Endometrial microvascular endothelial cells (primary cell): ENCODE results near the gene C1orf52. TPM values are rescaled to one million over a fixed set of nuclear protein-coding genes. Genes with fewer than 3 reads are reported as not detected.
"Not testable (repeated sequence)": the region's sequence is repeated elsewhere in the genome, so short reads cannot be mapped to it uniquely, and the experiment has no call there.

Experiments
- in situ Hi-C: cut with HindIII; loops from 2 replicates; pipeline ENCODE4 v1.10.0; 2017; ENCODE audit warnings: low sequenced_read_pairs, low pct_unique_long_range_greater_than_20kb; ENCODE audit errors: inconsistent ontology term
- total RNA-seq: library from RNA; depleted of rRNA; stranded (reverse); fragments of >200 nt; gene quantifications from one replicate; pipeline ENCODE4 v1.2.3, GENCODE V29; 2015; ENCODE audit errors: inconsistent ontology term

The C1orf52 gene
- total RNA-seq, 1 donor from 2014 or later = 35.2 TPM

DNA sequence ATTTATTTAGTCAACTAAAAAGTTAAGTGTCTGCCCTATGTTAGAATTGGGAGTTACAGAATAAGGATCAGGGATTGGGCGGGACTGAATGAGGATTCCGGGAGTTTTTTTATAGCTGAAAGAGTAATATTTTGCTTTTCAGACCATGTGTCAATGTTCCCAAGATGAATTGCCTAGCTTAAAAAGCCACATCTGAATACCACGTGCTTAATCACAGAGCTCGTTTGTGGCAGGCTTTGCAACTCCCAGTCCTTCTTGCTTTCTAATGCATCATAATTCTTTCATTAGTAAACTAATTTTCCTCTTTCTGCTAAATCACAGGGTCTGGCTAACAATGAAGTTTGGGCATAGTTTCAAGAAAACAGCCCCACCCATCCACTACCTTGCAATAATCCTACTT is 21.2 kb upstream of the C1orf52 start:
- in situ Hi-C loops = no loop called here

DNA sequence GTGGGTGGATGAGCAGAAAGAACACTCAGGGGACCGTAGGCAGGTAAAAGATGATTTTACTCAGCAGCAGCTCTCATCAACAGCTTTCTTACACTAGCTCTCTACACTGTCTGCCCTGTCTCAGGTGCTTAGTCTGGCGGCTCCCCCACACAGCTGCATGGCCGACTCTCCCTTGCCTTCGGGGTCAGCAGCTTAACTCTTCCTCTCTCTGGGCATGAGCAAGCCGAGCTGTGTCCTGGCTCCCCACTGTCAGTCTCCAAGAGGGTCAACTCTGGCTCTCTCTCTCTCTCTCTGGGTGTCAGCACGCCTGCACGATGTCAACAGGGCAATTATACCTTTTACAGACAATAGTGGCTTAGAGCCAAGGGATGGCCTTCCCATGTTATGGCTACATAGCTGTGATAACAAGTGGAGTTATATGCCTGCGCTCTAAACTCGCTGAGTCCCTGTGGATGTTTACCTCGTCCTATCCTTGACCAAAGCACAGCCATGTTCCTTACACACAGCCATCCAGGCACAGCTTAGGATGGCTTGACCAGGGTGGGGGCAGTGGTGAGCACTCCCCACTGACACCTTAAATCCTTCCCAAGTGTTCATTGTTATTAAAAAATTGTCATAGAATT is 20.1 kb upstream of the C1orf52 start:
- in situ Hi-C loops = no loop called here

DNA sequence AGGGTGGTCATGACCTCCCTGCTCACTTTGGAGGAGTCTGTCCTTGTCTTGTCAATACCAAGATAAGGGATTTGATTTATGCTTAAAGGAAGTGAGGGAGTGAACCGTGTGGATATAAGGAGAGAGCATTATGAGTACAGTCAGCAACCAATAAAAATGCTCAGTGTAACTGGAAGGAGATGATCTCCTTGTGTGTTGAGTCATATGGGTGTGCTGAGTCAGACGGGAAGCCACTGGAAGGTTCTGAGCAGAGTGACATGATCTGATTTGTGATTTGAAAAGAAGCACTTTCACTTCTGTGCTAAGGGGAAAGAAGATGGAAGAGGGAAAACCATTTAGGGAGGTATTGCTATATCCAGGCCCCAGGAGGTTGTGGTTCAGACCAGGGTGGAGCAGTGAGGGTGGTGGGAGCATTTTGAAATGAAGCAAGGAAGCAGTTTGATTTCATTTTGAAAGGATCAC is 19.4 kb upstream of the C1orf52 start:
- in situ Hi-C loops = no loop called here

DNA sequence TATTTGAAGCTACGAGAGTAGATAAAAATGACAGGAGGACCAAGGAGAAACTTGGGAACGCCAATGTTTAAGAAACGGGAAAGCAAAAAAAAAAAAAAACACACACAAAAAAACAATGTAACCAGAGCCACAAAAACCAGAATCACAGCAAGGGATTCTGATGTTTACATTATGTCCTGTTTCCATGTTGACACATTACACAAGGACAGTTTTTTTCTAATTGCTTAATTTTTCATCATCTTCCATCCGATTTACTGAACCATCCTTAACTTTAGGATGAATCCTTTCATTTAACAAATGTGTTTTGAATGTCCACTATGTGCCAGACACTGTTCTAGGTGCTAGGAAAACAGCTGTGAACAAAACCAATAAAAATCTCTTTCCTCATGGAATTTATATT is 18.3 kb upstream of the C1orf52 start:
- in situ Hi-C loops = no loop called here

DNA sequence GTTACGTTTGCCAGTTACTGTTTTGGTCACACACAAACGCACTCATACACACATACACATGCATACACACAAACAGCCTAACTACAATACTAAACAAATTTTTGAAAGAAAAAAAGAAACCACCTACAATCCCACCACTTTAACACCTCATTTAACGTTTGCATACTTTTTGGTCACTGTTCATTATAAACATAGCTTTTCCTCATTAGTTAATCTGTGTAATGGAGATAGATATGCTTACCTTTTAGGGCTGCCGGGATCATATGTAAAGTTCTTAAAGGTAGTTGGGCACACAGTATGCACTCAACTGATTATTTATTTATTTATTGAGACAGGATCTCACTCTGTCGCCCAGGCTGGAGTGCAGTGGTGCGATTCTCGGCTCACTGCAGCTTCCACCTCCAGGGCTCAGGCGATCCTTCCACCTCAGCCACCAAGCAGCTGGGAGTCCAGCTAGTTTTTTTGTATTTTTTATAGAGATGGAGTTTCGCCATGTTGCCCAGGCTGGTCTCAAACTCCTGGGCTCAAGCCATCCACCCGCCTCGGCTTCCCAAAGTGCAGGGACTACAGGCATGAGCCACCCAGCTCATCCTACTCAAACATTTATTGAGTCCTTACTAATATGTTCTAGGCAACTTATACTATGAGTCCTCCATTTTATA is 17.6 kb upstream of the C1orf52 start:
- in situ Hi-C loops = no loop called here

DNA sequence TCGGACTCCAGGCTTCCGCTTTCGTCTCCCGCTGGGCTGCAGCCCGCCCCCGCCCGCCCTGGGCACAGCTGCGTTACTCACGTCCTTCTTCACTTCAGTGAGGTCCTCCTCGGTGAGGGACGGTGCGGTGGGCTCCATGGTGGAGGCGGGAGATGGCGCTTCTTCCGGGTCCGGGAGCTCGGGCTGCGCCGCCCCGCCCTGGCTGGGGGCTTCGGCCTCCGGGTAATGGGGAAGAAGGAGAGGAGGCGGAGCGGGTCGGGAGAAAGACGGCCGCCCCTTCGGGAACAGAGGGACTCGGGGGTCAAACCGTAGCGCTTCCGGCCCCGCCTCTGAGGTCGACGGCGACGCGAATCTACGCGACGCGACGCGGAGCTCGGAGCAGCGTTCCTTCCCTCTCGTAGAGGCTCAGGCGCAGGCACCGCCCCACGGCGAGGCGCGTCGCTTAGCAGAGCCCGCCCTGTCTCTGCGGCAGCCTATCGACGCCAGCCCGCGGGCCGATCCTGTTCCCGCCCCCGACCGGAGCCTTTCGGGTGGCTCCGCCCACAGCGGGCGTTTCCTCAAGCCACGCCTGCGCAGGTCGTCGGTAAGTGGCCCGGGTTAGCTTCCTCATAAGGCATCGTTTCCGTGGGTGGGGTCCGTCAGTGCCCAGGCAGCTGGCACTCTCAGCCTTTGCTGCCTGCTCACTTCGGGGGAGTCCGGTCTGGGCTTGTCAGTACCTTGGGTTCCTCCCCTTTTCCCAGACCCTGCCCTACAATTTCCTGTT is 16.9 kb upstream of the C1orf52 start, which contains the start of gene BCL10:
Gene BCL10 (minus strand): TSS at position 418 of the 763 bp plus-strand sequence. CDS start 280 bp downstream, at position 138.
- in situ Hi-C loops = no loop called here

DNA sequence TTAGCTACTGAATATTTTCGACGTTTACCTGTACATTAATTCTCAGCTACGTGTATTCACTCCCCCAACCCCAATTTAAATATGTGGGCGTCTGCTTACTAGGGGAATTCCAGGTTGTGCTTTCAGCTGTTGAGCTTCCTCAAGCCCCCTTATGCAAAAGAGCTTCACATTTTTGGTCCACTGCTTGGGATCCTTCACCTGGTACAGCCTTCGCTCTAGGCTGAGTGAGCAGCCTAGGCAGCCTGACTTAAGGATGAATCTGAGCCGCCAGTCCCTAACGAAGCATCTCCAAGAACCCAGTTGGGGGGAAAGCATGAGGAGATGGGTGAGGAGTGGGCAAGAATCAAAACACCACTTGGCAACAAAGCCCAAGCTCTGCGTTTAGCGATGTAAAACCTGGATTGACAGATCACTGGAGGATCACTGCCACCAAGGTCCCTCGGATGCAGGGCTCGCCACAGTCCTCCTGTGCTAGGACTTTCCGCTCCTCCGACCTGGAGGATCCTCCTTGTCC is 16.3 kb upstream of the C1orf52 start:
- in situ Hi-C loops = no loop called here

DNA sequence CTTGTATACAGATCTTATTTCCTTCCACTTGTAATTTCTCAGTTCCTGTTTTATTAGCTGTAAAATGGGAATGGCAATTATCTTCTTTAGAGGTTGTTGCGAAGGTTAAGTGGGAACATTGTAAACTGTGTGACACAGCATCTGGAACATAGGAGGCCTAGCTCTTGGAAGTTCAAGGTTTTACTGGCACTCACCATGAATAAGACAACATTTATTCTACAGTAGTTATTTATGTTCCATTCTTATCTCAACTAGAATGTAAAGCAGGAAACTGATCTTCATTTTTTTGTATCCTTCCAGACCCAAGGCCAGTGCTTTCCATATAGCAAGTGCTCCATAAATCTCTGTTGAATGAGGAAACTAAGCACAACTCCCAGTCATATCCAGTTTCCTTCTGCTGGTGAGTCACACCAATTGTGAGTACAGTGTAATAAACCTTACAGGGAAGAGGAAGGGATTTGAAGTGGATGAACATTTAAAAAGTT is 15.5 kb upstream of the C1orf52 start:
- in situ Hi-C loops = no loop called here

DNA sequence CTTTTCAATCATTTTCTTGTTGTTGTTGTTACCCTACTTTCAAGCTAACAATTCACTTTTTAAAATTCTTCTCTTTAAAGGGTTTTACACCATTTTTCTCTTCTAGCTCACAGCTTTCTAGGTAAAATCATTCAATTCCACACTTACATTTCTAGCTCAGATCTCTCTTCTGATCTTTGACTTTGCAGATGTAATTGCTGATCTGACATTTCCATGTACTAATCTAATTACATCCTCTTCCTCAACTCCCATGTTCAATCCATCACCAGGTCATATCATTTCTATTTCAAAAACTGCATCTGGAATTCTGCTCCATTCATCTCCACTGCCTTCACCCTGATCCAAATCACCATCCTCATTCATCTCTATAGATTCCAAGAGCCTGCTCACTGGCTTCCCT is 13.9 kb upstream of the C1orf52 start:
- in situ Hi-C loops = no loop called here

DNA sequence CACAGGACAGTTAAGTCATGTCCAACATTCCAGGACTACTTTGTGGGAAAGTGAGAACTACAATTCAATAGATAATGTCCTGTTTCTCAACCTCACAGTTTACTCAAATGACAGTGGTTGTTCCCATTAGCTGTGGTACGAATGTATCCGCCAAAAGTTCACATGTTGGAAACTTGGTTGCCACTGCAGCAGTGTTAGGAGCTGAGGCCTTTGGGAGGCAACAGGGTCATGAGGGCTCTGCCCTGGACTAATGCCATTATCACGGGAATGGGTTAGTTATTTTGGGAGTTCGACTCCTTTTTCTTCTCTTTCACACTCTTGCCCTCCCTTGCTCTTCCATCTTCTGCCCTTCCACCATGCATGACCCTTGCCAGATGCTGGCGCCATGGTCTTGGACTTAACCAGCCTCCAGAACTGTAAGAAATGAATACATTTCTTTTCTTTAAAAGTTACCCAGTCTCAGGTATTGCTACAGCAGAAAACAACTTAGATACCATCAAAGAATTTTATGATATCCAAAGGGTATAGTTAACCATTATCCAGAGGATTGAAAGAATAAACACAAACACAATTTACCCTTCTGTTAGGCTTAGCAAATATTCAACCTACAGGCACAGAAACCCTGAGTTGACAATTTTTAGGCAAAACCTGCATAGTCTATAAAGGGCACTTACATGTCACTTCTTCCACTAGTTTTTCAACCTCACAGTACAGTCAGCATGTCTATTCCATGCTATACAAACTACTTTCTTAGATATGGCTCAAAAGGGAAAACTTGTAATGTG is 9.5 kb upstream of the C1orf52 start:
- in situ Hi-C loops = no loop called here

DNA sequence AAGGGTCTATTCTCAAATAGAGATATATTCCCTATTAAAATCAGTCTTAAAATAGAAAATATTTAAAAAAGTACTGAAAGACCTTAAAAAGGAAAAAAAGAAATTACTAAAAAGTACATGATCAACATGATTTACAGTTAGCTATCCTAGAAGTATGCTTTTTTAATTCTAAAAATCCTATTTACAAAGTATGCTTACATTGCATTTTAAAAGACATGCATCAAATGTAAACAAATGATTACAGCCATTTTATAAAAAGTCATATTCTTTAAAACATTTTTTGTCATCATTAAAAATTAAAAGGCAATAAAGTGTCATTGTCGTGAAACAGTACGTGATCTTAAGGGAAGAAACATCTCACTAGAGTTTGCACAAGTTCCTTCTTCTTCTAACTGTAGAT is 7.9 kb upstream of the C1orf52 start:
- in situ Hi-C loops = no loop called here

DNA sequence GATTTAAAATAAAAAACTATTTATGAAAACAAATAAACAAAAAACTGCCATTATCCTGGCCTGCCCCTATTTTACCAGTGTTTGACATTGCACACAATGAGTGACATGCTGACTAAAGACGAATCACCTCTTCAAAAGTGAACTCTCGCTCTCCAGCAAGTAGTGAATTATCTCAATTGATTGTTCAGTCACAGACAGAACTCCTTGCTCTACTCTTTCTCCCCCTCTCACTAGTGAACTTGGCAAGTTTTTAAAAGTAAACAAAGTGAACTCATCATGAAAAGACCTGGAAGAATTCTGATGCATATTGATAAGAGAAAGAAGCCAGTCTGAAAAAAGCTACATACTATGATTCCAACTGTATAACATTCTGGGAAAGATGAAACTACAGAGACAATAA is 4.7 kb upstream of the C1orf52 start:
- in situ Hi-C loops = no loop called here

DNA sequence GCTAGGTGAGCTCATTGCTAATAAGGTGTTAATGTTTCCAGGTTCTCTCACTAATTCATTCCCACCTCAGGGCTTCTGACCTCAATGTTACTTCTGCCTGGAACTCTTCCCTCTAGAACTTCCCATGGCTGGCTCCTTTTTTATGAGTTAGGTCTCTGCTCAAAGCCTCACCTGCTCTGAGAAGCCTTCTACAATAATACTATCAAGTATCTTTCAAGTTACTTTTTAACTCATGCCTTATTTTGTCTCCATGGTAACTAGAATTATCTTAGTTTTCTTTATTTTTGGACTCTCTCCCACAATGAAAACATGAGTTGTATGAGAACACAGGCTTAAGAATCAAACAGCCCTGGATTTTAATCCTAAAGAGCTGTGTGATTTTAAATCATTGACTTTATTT is 3.5 kb upstream of the C1orf52 start:
- in situ Hi-C loops = no loop called here

DNA sequence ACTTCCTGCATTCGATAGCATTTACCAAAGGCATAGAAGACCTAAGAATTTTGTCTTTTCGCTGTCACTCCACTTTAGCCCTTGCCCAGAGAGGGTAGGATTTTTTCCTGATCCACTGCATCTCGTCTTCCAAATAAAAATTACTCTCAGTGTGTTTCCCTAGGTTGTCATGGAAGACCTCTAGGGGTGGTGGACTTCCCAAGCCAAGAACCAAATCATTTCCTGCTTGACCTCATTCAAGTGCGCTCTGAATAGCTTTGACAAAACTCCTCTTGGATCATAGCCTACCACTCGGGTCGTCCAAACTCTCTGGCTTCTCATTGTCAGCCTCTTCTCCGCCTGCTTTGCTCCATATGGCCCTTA is 431 bp upstream of the C1orf52 start:
- in situ Hi-C loops = no loop called here

DNA sequence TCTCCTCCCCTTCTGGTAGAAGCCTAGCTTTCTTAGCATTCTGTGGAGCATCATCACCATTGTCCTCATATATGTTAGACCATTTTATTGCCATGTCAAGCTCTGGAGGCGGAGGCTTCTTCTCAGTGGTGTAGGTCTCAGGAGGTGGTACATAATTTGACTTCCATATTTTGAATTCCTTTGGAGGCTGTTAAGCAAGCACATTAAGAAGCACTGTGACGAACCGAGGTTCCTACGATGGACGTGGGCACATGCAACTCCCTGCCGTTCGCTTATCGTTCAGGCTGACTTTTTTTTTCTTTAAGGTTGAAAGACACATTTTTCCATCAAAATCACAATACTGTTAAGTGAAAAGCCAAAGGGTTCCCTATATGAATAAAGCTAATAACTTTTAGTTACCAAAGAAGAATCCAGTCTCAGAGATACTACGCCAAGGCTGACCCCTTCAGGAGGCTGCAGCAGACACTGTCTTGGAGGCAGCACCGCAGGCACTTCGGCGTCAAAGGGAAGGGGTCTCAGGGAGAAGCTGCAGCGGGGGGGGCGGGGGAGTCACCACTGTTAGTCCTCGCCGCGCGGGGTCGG is 835 bp downstream of the C1orf52 start:
- in situ Hi-C loops = no loop called here

DNA sequence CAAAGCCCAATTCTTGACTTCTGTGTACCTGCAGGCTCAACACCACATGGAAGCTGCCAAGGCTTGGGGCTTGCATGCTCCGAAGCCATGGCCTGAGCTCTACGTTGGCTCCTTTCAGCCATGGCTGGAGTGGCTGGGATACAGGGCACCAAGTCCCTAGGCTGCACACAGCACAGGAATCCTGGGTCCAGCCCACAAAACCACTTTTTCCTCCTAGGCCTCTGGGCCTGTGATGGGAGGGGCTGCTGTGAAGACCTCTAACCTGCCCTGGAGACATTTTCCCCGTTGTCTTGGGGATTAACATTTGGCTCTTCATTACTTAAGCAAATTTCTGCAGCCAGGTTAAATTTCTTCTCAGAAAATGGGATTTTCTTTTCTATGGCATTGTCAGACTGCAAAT is 10.4 kb downstream of the C1orf52 start:
- in situ Hi-C loops = not testable (repeated sequence)

DNA sequence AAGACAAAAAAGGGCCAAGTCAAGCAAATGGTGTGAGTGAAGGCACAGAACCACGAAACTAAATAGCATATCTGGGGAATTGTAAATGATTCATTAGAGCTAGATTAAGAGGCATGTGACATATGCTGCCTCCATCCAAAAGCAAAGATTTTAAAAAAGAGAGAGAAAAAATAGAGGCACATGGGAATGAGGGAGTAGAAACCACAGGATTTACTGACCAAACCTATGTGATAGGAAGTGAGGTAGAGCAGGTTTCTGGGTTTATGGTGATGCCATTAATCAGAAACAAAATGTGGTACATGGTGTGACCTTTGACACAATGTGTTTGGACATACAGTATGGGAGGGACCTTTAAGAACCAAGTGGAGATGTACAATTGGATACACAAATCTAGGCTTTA is 13.6 kb downstream of the C1orf52 start:
- in situ Hi-C loops = no loop called here

DNA sequence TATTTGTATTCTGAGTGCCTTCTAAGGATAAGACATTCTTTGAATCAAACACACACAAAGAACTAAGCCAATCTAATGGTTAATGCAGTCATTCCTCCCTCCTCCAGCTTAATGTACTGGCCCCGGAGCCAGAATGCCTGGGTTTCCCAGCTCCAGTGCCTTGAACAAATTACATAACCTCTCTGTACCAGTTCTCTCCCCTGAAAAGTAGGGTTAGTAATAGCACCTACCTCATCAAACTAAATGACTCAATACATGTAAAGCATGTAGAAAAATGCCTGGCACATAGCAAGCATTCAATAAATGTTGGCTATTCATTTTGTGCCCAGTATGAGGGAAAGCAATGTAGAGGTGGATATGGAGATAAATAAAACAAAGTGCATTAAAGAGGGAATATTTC is 14.0 kb downstream of the C1orf52 start:
- in situ Hi-C loops = no loop called here
